GM23338 (cell line): ENCODE results near the gene PRUNE2. TPM values are rescaled to one million over a fixed set of nuclear protein-coding genes. Genes with fewer than 3 reads are reported as not detected.

ENCODE experiments used
- ATAC-seq: fragments of 200-7000 bp; cut with Tn5 transposase; 3 replicates; pipeline ENCODE4 v1.9.1; 2020
- DNase-seq: peaks from one replicate; pipeline ENCODE4 v3.0.0-alpha.2; 2015; ENCODE audit warnings: low spot score
- H2AFZ ChIP-seq: fragments of 200-600 bp; sonication (generic); 2 replicates; pipeline ENCODE4 v1.8.0; 2016; ENCODE audit warnings: antibody characterized with exemption, mild to moderate bottlenecking, moderate library complexity
- H3F3A ChIP-seq: fragments of 200-600 bp; sonication (generic); replicated peaks from 2 replicates; pipeline ENCODE4 v1.8.0; 2017; ENCODE audit warnings: antibody characterized with exemption, mixed run types, low read depth
- H3K27ac ChIP-seq: fragments of 200-600 bp; sonication (generic); 2 replicates; pipeline ENCODE4 v1.6.1; 2016; ENCODE audit warnings: low read depth
- H3K27me3 ChIP-seq: fragments of 200-600 bp; sonication (generic); 2 replicates; pipeline ENCODE4 v1.8.0; 2016; ENCODE audit warnings: mild to moderate bottlenecking, mixed run types, moderate library complexity; ENCODE audit not compliant: insufficient read depth
- H3K36me3 ChIP-seq: fragments of 200-600 bp; sonication (generic); 2 replicates; pipeline ENCODE4 v1.8.0; 2016; ENCODE audit warnings: mild to moderate bottlenecking; ENCODE audit not compliant: insufficient read depth
- H3K4me1 ChIP-seq: fragments of 200-600 bp; sonication (generic); 2 replicates; pipeline ENCODE4 v1.8.0; 2016; ENCODE audit warnings: mild to moderate bottlenecking, moderate library complexity; ENCODE audit not compliant: insufficient read depth
- H3K4me2 ChIP-seq: fragments of 200-600 bp; sonication (generic); 2 replicates; pipeline ENCODE4 v1.7.1; 2017; ENCODE audit warnings: mixed run types
- H3K4me3 ChIP-seq: fragments of 200-600 bp; sonication (generic); 2 replicates; pipeline ENCODE4 v1.6.1; 2016; ENCODE audit warnings: mixed run types
- H3K79me2 ChIP-seq: fragments of 200-600 bp; sonication (generic); replicated peaks from 2 replicates; pipeline ENCODE4 v1.8.0; 2017; ENCODE audit warnings: mild to moderate bottlenecking; ENCODE audit not compliant: insufficient read depth
- H3K9me2 ChIP-seq: fragments of 200-600 bp; sonication (generic); 2 replicates; pipeline ENCODE4 v1.8.0; 2017; ENCODE audit not compliant: insufficient read depth
- H4K20me1 ChIP-seq: fragments of 200-600 bp; sonication (generic); replicated peaks from 2 replicates; pipeline ENCODE4 v1.8.0; 2017; ENCODE audit warnings: mild to moderate bottlenecking; ENCODE audit not compliant: insufficient read depth
- H3K27ac Mint-ChIP-seq: 2 replicates; pipeline ENCODE4 v1.8.0; 2020; ENCODE audit warnings: inconsistent platforms, mild to moderate bottlenecking, moderate library complexity, mixed read lengths
- H3K27me3 Mint-ChIP-seq: 3 replicates; pipeline ENCODE4 v1.8.0; 2022; ENCODE audit warnings: low read depth, mild to moderate bottlenecking, moderate library complexity, mixed read lengths, inconsistent platforms; ENCODE audit not compliant: insufficient read depth, poor library complexity
- H3K36me3 Mint-ChIP-seq: 3 replicates; pipeline ENCODE4 v1.8.0; 2021; ENCODE audit warnings: low read depth, mild to moderate bottlenecking, inconsistent platforms, moderate library complexity, mixed read lengths
- H3K4me1 Mint-ChIP-seq: 3 replicates; pipeline ENCODE4 v1.8.0; 2020; ENCODE audit warnings: mild to moderate bottlenecking, inconsistent platforms, mixed read lengths
- H3K4me3 Mint-ChIP-seq: 3 replicates; pipeline ENCODE4 v1.8.0; 2021; ENCODE audit warnings: moderate library complexity, mild to moderate bottlenecking, inconsistent platforms, mixed read lengths
- H3K9me3 Mint-ChIP-seq: 3 replicates; pipeline ENCODE4 v1.8.0; 2020; ENCODE audit warnings: moderate library complexity, mild to moderate bottlenecking, inconsistent platforms, mixed read lengths
- CREB1 ChIP-seq: fragments of 250-450 bp; sonication (Bioruptor Pico); IDR thresholded peaks from 2 replicates; pipeline ENCODE4 v1.5.0; 2020; ENCODE audit warnings: low read depth, mild to moderate bottlenecking, moderate library complexity
- CTCF ChIP-seq, 2 experiments: fragments of 200-600 bp in 1 of 2; sonication (generic) in 1 of 2; conservative IDR thresholded peaks; 2 replicates each; pipeline versions ENCODE4 v1.5.1 to v1.6.1; 2016 to 2017; ENCODE audit warnings: antibody characterized with exemption in 2 of 2, low read depth in 2 of 2, mild to moderate bottlenecking in 2 of 2, moderate library complexity in 1 of 2
- ETS1 ChIP-seq: IDR thresholded peaks from 2 replicates; pipeline ENCODE4 v1.6.1; 2016; ENCODE audit warnings: antibody characterized with exemption
- EZH2 ChIP-seq: fragments of 200-600 bp; sonication (generic); IDR thresholded peaks from one replicate; pipeline ENCODE4 v1.8.0; 2017; ENCODE audit warnings: antibody characterized with exemption, mild to moderate bottlenecking, low read depth; ENCODE audit not compliant: unreplicated experiment
- EZH2phosphoT487 ChIP-seq: fragments of 200-600 bp; sonication (generic); IDR thresholded peaks from one replicate; pipeline ENCODE4 v1.8.1; 2018; ENCODE audit warnings: antibody characterized with exemption; ENCODE audit not compliant: unreplicated experiment
- JUNB ChIP-seq: IDR thresholded peaks from one replicate; pipeline ENCODE4 v1.6.1; 2016; ENCODE audit warnings: antibody characterized with exemption; ENCODE audit not compliant: unreplicated experiment
- NANOG ChIP-seq: IDR thresholded peaks from 2 replicates; pipeline ENCODE4 v1.6.1; 2016; ENCODE audit warnings: antibody characterized with exemption, borderline replicate concordance
- POLR2AphosphoS5 ChIP-seq: IDR thresholded peaks from 2 replicates; pipeline ENCODE4 v1.6.1; 2016; ENCODE audit warnings: antibody characterized with exemption, low read depth
- REST ChIP-seq: IDR thresholded peaks from one replicate; pipeline ENCODE4 v1.6.1; 2018; ENCODE audit warnings: antibody characterized with exemption; ENCODE audit not compliant: unreplicated experiment
- STAT1 ChIP-seq: IDR thresholded peaks from one replicate; pipeline ENCODE4 v1.6.1; 2016; ENCODE audit warnings: antibody characterized with exemption; ENCODE audit not compliant: unreplicated experiment
- ZNF114 ChIP-seq: fragments of 250-450 bp; sonication (Bioruptor Pico); IDR thresholded peaks from 2 replicates; pipeline ENCODE4 v1.5.0; 2020; ENCODE audit warnings: mild to moderate bottlenecking, moderate library complexity
- ZNF331 ChIP-seq: fragments of 250-450 bp; sonication (Bioruptor Pico); IDR thresholded peaks from 2 replicates; pipeline ENCODE4 v1.5.0; 2020; ENCODE audit warnings: low read depth, mild to moderate bottlenecking, moderate library complexity
- ZNF462 ChIP-seq: fragments of 250-450 bp; sonication (Bioruptor Pico); IDR thresholded peaks from 2 replicates; pipeline ENCODE4 v1.5.0; 2020; ENCODE audit warnings: mild to moderate bottlenecking, moderate library complexity
- polyA plus RNA-seq: library from polyadenylated mRNA; unstranded; fragments of >200 nt; fragmentation: Nextera tagmentation; extraction: Ambion mirVana; gene quantifications from 2 replicates; pipeline ENCODE4 v1.2.1, GENCODE V29; 2016
- total RNA-seq: library from RNA; depleted of rRNA; stranded (reverse); fragments of >200 nt; shearing (Covaris generic); gene quantifications from 2 replicates; pipeline ENCODE4 v1.2.3, GENCODE V29; 2014

PRUNE2 gene
- total and polyA plus RNA-seq, 2 experiments from 2014 or later: 10.6 to 26.5 TPM

- H3K4me1 Mint-ChIP-seq: peaks cover 15% of the 10 kb centered on the region
- no peak overlapping the region for H3K4me2 ChIP-seq
- H3K4me3 ChIP-seq: no peak overlapping the region
- no peaks in the 10 kb centered on the region for H3K27me3 ChIP-seq
- no peak overlapping the region for H3K27ac ChIP-seq
- no peaks in the 10 kb centered on the region for H3K9me3 Mint-ChIP-seq
- H3K27me3 Mint-ChIP-seq: no peaks in the 10 kb centered on the region
- H3K4me3 Mint-ChIP-seq: no peak overlapping the region
- H4K20me1 ChIP-seq: no peaks in the 10 kb centered on the region
- TF ChIP-seq CTCF (conservative IDR thresholded peaks at IDR 0.05; ENCODE audit: low read depth in 2 of 2) (no peak), NANOG (no peak), EZH2 (no peak), ZNF114 (CRISPR knock-in tag) (no peak), ETS1 (no peak), ZNF331 (CRISPR knock-in tag) (no peak), JUNB (no peak), STAT1 (no peak), ZNF462 (CRISPR knock-in tag) (no peak), POLR2AphosphoS5 (no peak), CREB1 (CRISPR knock-in tag) (no peak), EZH2phosphoT487 (no peak), REST (no peak)
- no peak overlapping the region for H3K27ac Mint-ChIP-seq
- DNase-seq (no peak), ATAC-seq (no peak)
- no peaks in the 10 kb centered on the region for H3F3A ChIP-seq
- H3K9me2 ChIP-seq: peaks cover 16% of the 10 kb centered on the region
- peaks cover 13% of the 10 kb centered on the region; the same call in 1 of the 2 replicates for H3K79me2 ChIP-seq
- H2AFZ ChIP-seq: no peak overlapping the region
- no peaks in the 10 kb centered on the region for H3K36me3 Mint-ChIP-seq
- peaks cover 14% of the 10 kb centered on the region; the same call in 1 of the 2 replicates for H3K4me1 ChIP-seq
- no peaks in the 10 kb centered on the region for H3K36me3 ChIP-seq
Measured at GRCh38 chr9:76895186-76895585, 10.7 kb downstream of the PRUNE2 start.
